GM18505 (cell line): Measurements from ENCODE around the gene FKBP1A.
"Not testable (repeated sequence)": the region's sequence is repeated elsewhere in the genome, so short reads cannot be mapped to it uniquely, and the experiment has no call there.

ENCODE experiments used
- ATAC-seq: cut with Tn5 transposase; IDR thresholded peaks from one replicate; pipeline ENCODE4 v1.9.1; 2021; ENCODE audit not compliant: unreplicated experiment
- POLR2A ChIP-seq: IDR thresholded peaks from 4 replicates; pipeline ENCODE4 v1.6.1; 2011; ENCODE audit warnings: borderline replicate concordance; ENCODE audit not compliant: insufficient read depth, insufficient read length; ENCODE audit errors: extremely low read depth

FKBP1A gene

DNA sequence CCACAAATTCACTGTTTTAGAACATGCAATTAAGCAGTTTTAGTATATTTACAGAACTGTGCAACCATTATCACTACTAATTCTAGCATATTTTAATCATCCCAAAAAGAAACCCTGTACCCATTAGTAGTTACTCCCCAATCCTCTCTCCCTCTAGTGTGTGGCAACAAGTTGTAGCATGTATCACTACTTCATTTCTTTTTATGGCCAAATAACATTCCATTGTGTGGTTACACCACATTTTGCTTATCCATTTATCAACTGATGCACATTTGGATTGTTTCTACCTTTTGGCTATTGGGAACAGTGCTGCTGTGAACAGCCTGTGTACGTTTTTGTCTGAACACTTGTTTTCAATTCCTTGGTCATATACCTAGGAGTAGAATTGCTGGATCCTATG lies 31.5 kb upstream of the FKBP1A start:
- TF ChIP-seq POLR2A = no peak
- no peak for ATAC-seq

DNA sequence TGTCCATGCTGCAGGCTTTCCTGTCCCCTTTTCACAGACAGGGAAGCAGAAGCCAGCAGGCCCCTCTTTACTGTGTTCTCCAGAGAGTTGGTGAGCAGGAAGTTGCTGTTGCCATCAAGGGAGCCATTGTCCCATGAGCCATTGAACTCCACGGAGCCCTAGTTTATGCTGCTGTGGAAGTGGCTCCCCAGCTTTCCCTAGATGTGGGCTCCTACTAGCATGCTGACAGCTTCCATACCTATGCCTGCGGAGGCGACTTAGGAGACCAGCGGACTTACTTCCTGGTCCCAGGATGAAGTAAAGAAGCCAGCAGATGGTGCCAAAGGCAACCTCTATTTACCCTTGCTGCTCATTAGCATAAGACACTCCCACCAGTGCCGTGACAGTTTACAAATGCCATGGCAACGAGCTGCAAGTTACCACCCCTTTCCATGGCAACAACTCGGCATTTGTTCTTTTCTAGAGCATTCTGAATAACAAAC lies 30.8 kb upstream of the FKBP1A start:
- TF ChIP-seq POLR2A = no peak
- ATAC-seq = no peak

- ATAC-seq = no peak
- no peak for TF ChIP-seq POLR2A
Observed at GRCh38 chr20:1423206-1423605, 30.4 kb upstream of the FKBP1A start.

DNA sequence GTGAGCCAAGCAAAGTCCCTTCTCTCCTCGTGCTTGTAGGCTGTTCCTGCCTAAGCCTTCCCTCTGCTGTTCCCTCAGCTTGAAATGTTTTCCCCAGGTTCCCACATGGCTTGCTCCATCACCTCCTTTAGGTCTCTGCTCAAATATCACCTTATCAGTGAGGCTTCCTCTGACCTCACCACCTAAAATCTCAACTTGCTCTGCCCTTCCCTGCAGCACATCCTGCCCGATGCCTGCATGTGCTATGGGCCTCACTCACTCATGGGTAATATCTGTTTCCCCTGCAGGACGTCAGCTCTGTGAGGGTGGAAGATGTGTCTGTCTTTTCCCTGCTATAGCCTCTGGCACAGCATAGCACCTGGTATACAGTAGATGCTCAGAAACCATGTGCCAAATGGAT lies 29.9 kb upstream of the FKBP1A start:
- TF ChIP-seq POLR2A = no peak
- ATAC-seq = no peak

- TF ChIP-seq POLR2A = no peak
- no peak for ATAC-seq
Observed at GRCh38 chr20:1420066-1420465, 27.2 kb upstream of the FKBP1A start.

DNA sequence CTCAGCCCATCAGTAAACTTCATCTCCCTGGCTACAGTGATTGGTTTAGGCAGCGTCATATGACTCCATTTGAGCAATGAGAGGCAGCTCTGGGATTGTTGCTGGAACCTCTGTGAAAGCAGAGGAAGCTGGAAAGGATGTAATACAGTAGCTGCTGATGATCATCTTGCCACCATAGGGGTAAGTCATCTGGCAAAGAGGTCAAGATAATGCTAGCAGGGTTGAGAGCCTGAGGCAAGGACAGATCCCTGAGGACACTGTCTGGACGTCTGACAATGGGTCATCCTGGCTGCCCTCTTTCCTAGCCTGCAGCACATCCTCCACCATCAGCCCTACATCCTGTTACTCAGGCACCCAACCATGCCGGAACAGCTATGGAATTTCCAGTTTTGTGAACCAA lies 25.5 kb upstream of the FKBP1A start:
- TF ChIP-seq POLR2A = no peak

GRCh38 chr20:1417790-1418189 lies 24.9 kb upstream of the FKBP1A start:
- no peak for TF ChIP-seq POLR2A
- no peak for ATAC-seq

More for the DNA sequence above, 25.5 kb upstream of the FKBP1A start:
- ATAC-seq = no peak

DNA sequence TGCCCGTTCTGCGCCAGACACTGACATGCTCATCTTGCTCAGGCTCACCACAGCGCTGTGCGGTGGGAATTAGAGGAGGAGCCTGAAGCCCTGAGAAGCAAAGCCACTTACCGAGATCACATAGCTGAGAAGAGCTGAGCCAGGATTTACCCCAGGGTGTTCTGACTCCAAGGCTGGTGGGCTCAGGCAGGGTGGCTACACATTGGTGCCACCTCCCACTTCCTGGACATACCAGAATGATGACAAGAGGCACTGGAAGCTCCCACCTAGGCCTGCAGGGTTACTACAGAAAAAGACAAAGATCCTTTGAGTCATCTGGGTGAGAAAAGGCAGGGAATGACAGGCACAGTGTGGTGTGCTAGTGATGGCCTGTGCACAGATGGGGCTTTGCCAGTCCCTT lies 24.4 kb upstream of the FKBP1A start:
- ATAC-seq = no peak
- no peak for TF ChIP-seq POLR2A

DNA sequence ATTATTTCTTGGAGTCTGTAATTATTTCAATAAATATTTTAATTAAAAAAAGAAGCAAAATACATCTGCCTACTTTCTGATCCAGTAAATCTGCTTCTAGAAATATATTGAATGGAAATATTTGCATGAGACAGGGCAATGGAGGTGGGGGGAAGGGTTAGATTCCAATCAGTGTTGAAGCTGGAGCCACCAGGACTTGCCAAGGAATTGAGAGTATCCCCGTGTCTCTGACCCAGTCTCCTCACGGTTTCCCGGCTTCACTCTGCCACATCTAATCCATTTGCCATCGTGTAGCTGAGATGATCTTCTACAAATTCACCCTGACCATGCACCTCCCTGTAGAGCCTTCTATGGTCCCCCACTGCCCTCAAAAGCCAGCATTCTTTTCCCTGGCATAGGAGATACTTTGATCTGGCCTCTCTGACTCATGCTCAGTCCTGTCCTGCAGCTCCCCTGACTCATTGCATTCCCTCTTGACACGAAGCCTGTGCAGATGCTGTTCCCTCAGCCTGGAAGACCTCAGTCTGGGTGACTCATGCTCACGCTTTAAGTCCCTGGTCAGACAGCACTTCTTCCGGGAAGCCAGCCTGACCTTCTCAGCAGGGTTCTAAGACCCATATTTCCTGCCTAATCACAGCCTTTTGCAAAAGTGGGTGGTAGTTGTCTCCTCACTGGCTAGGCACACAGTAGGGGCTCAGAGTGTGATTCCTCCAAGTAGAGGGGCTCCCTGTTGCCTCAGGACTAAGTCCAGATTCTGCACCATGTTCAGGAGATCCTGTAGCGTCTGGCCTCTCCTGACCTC lies 23.0 kb upstream of the FKBP1A start:
- TF ChIP-seq POLR2A = no peak
- no peak for ATAC-seq

GRCh38 chr20:1414982-1415381 lies 22.1 kb upstream of the FKBP1A start:
- no peak for TF ChIP-seq POLR2A

DNA sequence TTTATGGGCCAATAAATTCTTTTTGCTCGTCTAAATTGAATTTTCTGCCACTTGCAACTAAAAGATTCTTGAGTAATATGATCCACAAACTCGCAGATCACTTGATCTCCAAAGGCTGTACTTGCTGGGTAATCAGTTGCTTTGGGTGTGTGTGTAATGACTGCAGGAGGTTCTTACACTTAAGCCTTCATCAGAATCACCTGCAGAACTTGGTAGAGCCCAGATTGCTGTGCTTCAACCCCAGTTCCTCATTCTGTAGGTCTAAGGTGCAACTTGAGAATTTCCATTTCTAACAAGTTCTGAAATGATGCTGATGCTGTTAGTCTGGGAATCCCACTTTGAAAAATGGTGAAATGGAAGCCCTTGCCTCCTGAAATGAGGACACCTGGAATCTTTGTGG lies 12.9 kb upstream of the FKBP1A start:
- no peak for TF ChIP-seq POLR2A
- ATAC-seq = no peak

More at GRCh38 chr20:1414982-1415381, 22.1 kb upstream of the FKBP1A start:
- no peak for ATAC-seq

DNA sequence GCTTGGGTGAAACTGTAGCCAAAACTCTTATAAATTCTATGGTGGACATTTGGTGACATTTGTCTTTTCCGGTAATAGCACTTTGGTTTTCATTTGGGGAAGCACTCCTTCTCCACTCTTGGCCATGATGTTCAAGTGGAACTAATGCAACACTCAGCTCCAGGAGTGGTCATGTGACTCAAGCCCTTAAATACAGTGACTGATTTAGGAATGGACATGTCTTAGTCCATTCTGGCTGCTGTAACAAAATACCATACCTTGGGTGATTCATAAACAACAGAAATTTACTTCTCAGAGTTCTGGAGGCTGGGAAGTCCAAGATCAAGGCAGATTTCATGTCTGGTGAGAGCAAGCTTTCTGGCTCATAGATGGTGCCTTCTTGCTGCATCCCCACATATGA lies 10.8 kb upstream of the FKBP1A start:
- no peak for TF ChIP-seq POLR2A
- ATAC-seq = no peak

- TF ChIP-seq POLR2A = no peak
- no peak for ATAC-seq
Observed at GRCh38 chr20:1402149-1402548, 9.3 kb upstream of the FKBP1A start.

- ATAC-seq = no peak
- TF ChIP-seq POLR2A = no peak
Observed at GRCh38 chr20:1401451-1401907, 8.6 kb upstream of the FKBP1A start.

GRCh38 chr20:1399678-1400366 lies 7.0 kb upstream of the FKBP1A start:
- ATAC-seq = not testable (repeated sequence)

DNA sequence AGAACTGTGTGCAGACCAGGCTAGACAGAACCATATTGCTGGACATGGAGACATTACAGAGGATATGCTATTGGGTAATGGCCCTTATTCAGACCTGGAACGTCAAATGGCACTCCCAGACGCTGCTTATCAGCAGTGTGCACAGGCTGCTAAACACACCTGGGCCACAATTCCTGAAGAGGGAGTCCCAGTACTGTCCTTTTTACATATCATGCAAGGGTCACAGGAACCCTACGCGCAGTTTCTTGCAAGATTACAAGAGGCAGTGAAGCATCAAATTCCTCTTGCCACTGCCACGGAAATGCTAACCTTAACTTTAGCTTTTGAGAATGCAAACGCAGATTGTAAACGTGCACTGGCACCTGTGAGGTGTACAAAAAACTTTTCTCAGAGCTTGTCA lies 5.3 kb upstream of the FKBP1A start:
- ATAC-seq = not testable (repeated sequence)
